Aorta (tissue), 5 donors: Measurements from ENCODE around the gene RENBP. TPM values are rescaled to one million over a fixed set of nuclear protein-coding genes. Genes with fewer than 3 reads are reported as not detected.

Source experiments
- ATAC-seq: fragments of 200-7000 bp; cut with Tn5 transposase; one replicate; pipeline ENCODE4 v1.9.1; 2022; ENCODE audit warnings: moderate library complexity; ENCODE audit not compliant: low FRiP score
- DNase-seq, 2 donors: peaks; one replicate each; pipeline ENCODE4 v3.0.0-alpha.2; 2020
- H3K27ac ChIP-seq, 2 donors: one replicate each; pipeline ENCODE4 v1.5.1; 2013; ENCODE audit warnings: low read length in 2 of 2, mild to moderate bottlenecking in 2 of 2, moderate library complexity in 2 of 2, control low read depth in 1 of 2, inconsistent platforms in 1 of 2, low read depth in 1 of 2
- H3K27me3 ChIP-seq, 2 donors: one replicate each; pipeline ENCODE4 v1.6.1; 2013; ENCODE audit warnings: control low read depth in 1 of 2, low read length in 1 of 2, mild to moderate bottlenecking in 1 of 2, moderate library complexity in 1 of 2; ENCODE audit not compliant: insufficient read depth in 2 of 2, control insufficient read depth in 1 of 2
- H3K36me3 ChIP-seq, 2 donors: one replicate each; pipeline ENCODE4 v1.6.1; 2013; ENCODE audit warnings: control low read depth in 1 of 2, low read length in 1 of 2, mild to moderate bottlenecking in 1 of 2; ENCODE audit not compliant: insufficient read depth in 2 of 2, control insufficient read depth in 1 of 2
- H3K4me1 ChIP-seq, 2 donors: one replicate each; pipeline ENCODE4 v1.6.1; 2013; ENCODE audit warnings: low read length in 2 of 2, control low read depth in 1 of 2, mild to moderate bottlenecking in 1 of 2, moderate library complexity in 1 of 2; ENCODE audit not compliant: insufficient read depth in 2 of 2, control insufficient read depth in 1 of 2
- H3K4me3 ChIP-seq, 2 donors: one replicate each; pipeline ENCODE4 v1.5.1; 2013; ENCODE audit warnings: low read length in 2 of 2, control low read depth in 1 of 2, mild to moderate bottlenecking in 1 of 2
- H3K9me3 ChIP-seq: one replicate; pipeline ENCODE4 v1.6.1; 2013; ENCODE audit warnings: mild to moderate bottlenecking, low read length; ENCODE audit not compliant: control insufficient read depth
- WGBS, 2 donors: extraction: QIAGEN DNeasy Blood & Tissue Kit; methylation state at CpG; one replicate each; pipeline ENCODE4 v1.1.7; 2013; 5-methylcytosine and 5-hydroxymethylcytosine counted together
- intact Hi-C, 2 donors: fragments of 100-400 bp; cut with DNase I; formaldehyde crosslinking; loops; one replicate each; pipeline versions ENCODE4 v1.14.2 to v1.15.0; 2022
- polyA plus RNA-seq, 2 donors: library from polyadenylated mRNA; stranded (reverse); fragments of 200-250 nt; gene quantifications; one replicate each; pipeline ENCODE4 v1.2.3, GENCODE V29; 2013
- total RNA-seq, 2 donors: library from RNA; stranded (reverse); fragmentation: NEBNext Ultra II Directional; extraction: Animal tissue kit (Norgen Biotek cat#: 25700); gene quantifications; one replicate each; pipeline ENCODE4 v1.2.1, GENCODE V29; 2021
- donor health status: healthy with polysubstance abuse.
- donor health status: Bipolar disorder and iron deficiency.
- donor health status: DM: no; HTN: no; CAD: no.
- donor health status: DM: no; HTN: no; CAD: no.
- donor health status: DM: yes; HTN: yes; CAD: no.

RENBP gene
- total and polyA plus RNA-seq, 4 donors: 10.5 to 20.9 (median 13.8) TPM

DNA sequence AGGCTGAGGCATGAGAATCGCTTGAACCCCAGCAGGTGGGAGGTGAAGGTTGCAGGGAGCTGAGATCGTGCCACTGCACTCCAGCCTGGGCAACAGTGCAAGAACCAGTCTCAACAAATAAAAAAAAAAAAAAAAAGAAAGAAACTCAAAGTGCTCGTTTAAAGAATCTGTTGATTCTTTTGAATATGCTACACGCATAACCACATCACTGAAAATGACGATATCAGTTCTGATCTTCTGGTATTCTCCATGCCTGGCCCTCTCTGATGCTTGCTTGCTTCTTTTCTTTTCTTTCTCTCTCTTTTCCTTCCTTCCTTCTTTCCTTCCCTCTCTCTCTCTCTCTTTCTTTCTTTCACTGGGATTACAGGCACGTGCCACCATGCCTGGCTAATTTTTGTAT lies 32.6 kb downstream of the RENBP start:
- Histone ChIP-seq H3K9me3 (no peaks in the 10 kb centered on the region), H3K27ac (no peak overlapping the region), H3K27me3 (no peaks in the 10 kb centered on the region), H3K4me3 (no peak overlapping the region), H3K4me1 (no peaks in the 10 kb centered on the region), H3K36me3 (no peaks in the 10 kb centered on the region)
- DNase-seq (no peak), ATAC-seq (no peak)
- intact Hi-C loops: no loop called here
- WGBS, 2 donors: 85 to 90% methylated on average over 6 of the region's 6 CpGs

DNA sequence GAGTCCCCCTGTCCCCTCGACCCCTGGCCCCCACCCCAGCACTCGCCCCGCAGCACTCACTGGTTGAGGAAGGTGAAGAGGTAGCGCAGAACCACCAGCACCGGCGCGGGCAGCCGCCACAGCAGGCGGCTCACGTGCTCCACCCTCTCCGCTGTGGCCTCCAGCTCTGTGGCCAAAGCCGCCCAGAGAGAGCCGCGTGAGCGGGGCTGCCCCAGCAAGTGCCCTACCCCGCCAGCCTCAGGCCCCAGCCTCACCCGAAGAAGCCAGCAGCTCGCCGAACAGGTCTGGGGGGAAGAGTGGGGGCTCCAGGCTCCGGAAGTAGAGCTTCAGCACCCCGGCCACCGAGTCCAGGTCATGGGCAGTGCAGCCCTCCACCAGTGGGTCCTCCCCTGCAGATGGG lies 34.0 kb downstream of the RENBP start:
- no peaks in the 10 kb centered on the region for H3K4me1 ChIP-seq
- H3K4me3 ChIP-seq: no peak overlapping the region
- no peaks in the 10 kb centered on the region for H3K9me3 ChIP-seq
- no peak for DNase-seq
- intact Hi-C loops: no loop called here
- 92 to 94% methylated on average over 22 of the region's 22 CpGs for WGBS, 2 donors
- no peak overlapping the region for H3K27ac ChIP-seq
- no peaks in the 10 kb centered on the region for H3K27me3 ChIP-seq
- H3K36me3 ChIP-seq: no peaks in the 10 kb centered on the region
- no peak for ATAC-seq

DNA sequence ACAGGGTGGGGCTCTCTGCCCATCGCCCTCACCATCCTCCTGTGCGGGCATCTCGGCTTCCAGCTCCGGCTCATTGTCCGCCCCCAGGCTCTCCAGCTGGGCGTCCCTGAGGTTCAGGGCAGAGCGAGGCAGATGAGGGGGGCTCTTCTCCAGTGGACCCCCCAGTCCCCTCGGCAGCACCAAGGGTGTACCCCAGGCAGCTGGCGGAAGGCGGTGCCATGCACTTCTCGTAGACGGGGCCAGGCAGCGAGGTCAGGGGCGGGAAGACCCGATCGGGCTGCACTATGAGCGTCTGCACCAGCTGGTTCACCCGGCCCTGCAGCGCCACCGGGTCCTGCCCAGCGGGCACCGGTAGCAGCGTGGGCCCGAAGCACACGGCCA lies 34.5 kb downstream of the RENBP start:
- Histone ChIP-seq H3K4me1 (no peaks in the 10 kb centered on the region), H3K27ac (no peak overlapping the region), H3K9me3 (no peaks in the 10 kb centered on the region), H3K4me3 (no peak overlapping the region), H3K27me3 (no peaks in the 10 kb centered on the region), H3K36me3 (no peaks in the 10 kb centered on the region)
- DNase-seq (no peak), ATAC-seq (no peak)
- WGBS, 2 donors: 94% methylated on average over 25 of the region's 25 CpGs
- intact Hi-C loops: no loop called here

DNA sequence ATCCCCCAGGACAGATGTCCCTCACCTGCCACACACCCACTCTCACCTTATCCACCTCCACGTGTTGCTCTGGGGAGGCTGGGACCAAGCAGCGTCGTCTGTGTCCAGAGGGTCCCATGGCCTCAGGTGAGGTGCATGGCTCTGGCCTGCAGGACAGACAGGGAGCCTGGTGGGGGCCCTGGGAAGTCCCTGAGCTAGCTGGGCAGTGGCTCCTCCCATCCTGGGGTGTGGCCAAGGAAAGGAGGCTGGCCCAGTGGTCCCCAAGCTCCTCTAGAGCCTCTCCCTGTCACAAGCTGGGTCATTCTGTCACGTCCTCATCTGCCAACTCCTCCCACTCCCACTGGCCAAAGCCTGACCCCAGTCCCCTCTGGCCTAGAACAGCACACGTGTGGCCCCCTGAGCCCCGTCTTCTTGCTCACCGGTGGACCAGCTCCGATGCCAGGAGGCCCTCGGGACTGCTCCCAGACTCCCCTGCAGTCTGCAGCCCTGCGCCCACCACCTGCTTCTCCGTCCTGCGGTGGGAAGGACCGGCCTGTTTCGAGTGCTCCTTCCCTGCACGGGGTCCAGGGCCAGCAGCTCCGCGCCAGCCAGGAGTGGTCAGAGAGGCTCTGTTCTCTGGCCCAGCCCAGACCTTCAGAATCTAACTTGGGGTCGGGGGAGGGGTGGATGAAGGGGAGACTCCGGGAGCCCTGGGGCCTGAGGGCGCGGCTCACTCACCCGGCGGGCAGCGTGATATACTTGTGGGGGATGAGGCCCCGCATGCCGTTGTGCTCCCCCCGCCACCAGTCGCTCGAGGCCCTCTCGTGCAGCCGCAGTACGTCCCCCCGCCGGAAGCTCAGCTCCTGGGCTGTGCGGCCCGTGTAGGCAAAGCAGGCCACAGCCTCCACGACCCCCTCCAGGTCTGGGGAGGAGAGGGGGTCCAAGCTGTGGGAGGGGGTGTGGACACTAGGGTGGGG lies 35.1 kb downstream of the RENBP start:
- peak in 1 of 2 donors; percentile 38 for DNase-seq
- intact Hi-C loops: no loop called here
- no peaks in the 10 kb centered on the region for H3K4me1 ChIP-seq

DNA sequence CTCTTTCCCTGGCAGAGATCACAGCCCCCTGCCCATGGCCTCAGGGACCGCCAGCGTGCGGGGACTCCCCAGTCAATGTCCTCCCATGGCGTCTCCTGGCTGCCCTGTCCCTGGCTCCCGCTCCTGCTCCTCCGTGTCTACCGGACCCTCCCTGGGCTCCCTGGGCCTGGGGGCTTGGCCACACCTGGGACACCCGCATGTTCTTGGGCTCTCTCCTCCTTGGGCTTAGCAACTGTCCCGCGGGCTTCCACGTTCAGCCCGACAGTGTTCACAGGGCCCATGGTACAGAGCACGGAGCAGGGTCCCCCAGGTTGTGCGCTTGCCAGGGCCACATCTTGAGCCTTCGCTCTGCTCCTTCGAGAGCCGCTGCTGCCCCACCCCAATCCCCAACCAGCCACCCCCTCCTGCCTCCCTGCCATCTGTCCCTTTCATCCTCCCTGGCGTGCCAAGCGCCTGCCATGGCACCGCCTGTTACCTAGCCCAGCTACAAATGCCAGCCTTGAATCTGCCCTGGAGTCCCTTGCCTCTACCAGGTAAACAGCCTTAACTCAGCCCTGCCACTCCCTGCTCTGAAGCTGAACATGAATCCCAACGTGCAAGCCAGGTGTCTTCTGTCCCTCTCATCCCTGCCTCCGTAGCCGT lies 36.1 kb downstream of the RENBP start:
- H3K9me3 ChIP-seq: no peaks in the 10 kb centered on the region
- no peaks in the 10 kb centered on the region for H3K4me1 ChIP-seq
- intact Hi-C loops: no loop called here
- peak in 1 of 2 donors; percentile 42 for DNase-seq
- no peak overlapping the region for H3K27ac ChIP-seq
- H3K27me3 ChIP-seq: no peaks in the 10 kb centered on the region
- WGBS, 2 donors: 88 to 92% methylated on average over 23 of the region's 23 CpGs
- no peak overlapping the region for H3K4me3 ChIP-seq
- ATAC-seq: no peak
- H3K36me3 ChIP-seq: no peaks in the 10 kb centered on the region

More for the DNA sequence above, 35.1 kb downstream of the RENBP start:
- ATAC-seq: no peak
- no peaks in the 10 kb centered on the region for H3K27me3 ChIP-seq
- no peak overlapping the region for H3K27ac ChIP-seq
- no peak overlapping the region for H3K4me3 ChIP-seq
- WGBS, 2 donors: 74 to 77% methylated on average over 36 to 37 of the region's 37 CpGs
- no peaks in the 10 kb centered on the region for H3K36me3 ChIP-seq
- no peaks in the 10 kb centered on the region for H3K9me3 ChIP-seq

DNA sequence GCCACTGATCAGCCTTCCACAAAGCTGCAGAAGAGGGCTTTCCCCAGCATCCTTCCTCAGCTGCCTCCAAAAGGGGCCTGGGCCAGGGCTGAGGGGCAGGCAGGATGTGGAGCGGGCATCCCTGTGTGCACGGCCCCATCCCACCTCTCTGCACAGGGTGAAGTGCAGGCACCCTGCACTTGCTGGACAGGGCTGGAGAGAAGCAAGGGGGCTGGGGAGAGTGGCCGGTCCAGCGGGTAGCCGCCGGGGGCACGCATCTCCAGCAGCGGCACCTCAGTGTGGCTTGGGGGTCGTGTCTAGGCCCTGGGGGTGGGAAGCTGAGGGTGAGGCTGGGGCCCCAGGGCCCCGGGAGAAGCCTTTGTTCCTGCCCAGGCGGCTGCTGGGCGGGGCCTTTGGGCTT lies 37.0 kb downstream of the RENBP start:
- Histone ChIP-seq H3K36me3 (no peaks in the 10 kb centered on the region), H3K4me1 (no peaks in the 10 kb centered on the region), H3K27me3 (no peaks in the 10 kb centered on the region), H3K9me3 (no peaks in the 10 kb centered on the region), H3K4me3 (no peak overlapping the region), H3K27ac (no peak overlapping the region)
- ATAC-seq (no peak), DNase-seq (peak in 1 of 2 donors; percentile 34)
- 84 to 85% methylated on average over 12 of the region's 12 CpGs for WGBS, 2 donors
- intact Hi-C loops: no loop called here

DNA sequence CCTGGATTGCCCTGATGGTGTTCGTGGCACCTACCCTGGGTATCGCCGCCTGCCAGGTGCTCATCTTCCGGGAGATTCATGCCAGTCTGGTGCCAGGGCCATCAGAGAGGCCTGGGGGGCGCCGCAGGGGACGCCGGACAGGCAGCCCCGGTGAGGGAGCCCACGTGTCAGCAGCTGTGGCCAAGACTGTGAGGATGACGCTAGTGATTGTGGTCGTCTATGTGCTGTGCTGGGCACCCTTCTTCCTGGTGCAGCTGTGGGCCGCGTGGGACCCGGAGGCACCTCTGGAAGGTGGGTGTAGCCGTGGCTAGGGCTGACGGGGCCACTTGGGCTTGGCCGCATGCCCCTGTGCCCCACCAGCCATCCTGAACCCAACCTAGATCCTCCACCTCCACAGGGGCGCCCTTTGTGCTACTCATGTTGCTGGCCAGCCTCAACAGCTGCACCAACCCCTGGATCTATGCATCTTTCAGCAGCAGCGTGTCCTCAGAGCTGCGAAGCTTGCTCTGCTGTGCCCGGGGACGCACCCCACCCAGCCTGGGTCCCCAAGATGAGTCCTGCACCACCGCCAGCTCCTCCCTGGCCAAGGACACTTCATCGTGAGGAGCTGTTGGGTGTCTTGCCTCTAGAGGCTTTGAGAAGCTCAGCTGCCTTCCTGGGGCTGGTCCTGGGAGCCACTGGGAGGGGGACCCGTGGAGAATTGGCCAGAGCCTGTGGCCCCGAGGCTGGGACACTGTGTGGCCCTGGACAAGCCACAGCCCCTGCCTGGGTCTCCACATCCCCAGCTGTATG lies 38.1 kb downstream of the RENBP start:
- WGBS, 2 donors: 83 to 88% methylated on average over 24 to 27 of the region's 27 CpGs
- ATAC-seq (no peak), DNase-seq (no peak)
- Histone ChIP-seq H3K36me3 (no peaks in the 10 kb centered on the region), H3K4me1 (no peaks in the 10 kb centered on the region), H3K4me3 (no peak overlapping the region), H3K9me3 (no peaks in the 10 kb centered on the region), H3K27me3 (no peaks in the 10 kb centered on the region), H3K27ac (no peak overlapping the region)
- intact Hi-C loops: no loop called here

DNA sequence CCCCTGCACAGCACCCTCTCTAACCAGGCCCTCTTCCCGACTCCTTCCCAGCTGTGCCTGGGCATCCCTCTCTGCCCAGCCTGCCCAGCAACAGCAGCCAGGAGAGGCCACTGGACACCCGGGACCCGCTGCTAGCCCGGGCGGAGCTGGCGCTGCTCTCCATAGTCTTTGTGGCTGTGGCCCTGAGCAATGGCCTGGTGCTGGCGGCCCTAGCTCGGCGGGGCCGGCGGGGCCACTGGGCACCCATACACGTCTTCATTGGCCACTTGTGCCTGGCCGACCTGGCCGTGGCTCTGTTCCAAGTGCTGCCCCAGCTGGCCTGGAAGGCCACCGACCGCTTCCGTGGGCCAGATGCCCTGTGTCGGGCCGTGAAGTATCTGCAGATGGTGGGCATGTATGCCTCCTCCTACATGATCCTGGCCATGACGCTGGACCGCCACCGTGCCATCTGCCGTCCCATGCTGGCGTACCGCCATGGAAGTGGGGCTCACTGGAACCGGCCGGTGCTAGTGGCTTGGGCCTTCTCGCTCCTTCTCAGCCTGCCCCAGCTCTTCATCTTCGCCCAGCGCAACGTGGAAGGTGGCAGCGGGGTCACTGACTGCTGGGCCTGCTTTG lies 38.9 kb downstream of the RENBP start:
- intact Hi-C loops: no loop called here
- H3K27me3 ChIP-seq: no peaks in the 10 kb centered on the region
- no peak overlapping the region for H3K4me3 ChIP-seq
- H3K9me3 ChIP-seq: no peaks in the 10 kb centered on the region
- H3K4me1 ChIP-seq: no peaks in the 10 kb centered on the region
- H3K36me3 ChIP-seq: no peaks in the 10 kb centered on the region
- DNase-seq (no peak), ATAC-seq (no peak)
- H3K27ac ChIP-seq: no peak overlapping the region
- 90 to 94% methylated on average over 32 of the region's 32 CpGs for WGBS, 2 donors
